ENCODE measurements around the gene PARS2. TPM values are rescaled to one million over a fixed set of nuclear protein-coding genes. Genes with fewer than 3 reads are reported as not detected.

The PARS2 gene
- total and polyA plus RNA-seq, 12 donors: 0.80 to 5.6 (median 4.1) TPM

DNA sequence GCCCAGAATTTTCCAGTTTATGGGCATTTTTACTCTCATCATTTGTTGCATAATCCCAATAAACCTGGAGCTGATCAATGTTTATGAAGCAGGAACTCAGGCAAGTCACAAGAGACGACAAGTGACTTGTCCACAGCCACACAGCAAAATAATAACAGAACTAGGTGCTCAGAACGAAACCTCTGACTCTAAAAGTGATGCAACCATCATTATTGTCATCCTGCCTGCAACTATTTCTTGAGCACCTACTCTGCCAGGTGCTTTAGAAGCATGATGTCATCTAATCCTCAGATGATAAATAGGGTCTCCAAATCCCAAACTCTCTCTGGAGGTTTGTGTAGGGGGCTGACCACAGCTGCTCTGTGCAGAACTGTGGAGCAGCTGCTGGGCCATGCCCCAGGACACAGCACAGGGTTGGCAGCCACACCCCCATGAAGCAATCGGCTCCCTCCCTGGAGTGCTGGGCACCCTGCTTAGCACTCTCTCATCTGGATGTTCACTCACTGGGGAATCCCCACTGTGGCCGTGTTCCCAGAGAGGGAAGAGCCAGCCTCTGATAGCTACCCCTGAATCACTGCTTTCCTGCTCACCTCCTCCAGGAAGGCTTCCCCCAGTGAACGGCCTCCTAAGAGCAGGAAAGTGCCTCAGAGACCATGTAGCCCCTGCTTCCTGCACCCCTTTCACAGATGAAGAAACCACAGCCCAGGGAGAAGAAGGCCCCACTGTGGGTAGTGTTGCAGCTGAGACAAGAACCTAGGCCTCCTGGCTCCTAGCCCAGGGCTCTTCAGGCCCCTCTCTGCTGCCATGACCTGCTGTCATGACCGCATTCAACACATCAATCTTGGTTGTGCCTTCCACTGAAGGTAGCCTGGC lies 34.7 kb upstream of the PARS2 start:
- Histone ChIP-seq H3K4me3 (no peak overlapping the region), H3K4me1 (peaks cover 0 to 29% (median 9%) of the 10 kb centered on the region in 9 donors), H3K36me3 (no peaks in the 10 kb centered on the region), H3K27ac (no peak overlapping the region), H3K27me3 (peaks cover 0 to 52% (median 34%) of the 10 kb centered on the region in 7 donors), H3K9me3 (no peaks in the 10 kb centered on the region)
- DNase-seq (no peak), ATAC-seq (no peak)
- intact Hi-C loops (cut with DNase I): loop anchor here in 1 of 10 donors (10.0 kb wide), 1 partner anchor 284 kb away; no protein-coding TSS in a partner anchor
- TF ChIP-seq, protein P1, sequence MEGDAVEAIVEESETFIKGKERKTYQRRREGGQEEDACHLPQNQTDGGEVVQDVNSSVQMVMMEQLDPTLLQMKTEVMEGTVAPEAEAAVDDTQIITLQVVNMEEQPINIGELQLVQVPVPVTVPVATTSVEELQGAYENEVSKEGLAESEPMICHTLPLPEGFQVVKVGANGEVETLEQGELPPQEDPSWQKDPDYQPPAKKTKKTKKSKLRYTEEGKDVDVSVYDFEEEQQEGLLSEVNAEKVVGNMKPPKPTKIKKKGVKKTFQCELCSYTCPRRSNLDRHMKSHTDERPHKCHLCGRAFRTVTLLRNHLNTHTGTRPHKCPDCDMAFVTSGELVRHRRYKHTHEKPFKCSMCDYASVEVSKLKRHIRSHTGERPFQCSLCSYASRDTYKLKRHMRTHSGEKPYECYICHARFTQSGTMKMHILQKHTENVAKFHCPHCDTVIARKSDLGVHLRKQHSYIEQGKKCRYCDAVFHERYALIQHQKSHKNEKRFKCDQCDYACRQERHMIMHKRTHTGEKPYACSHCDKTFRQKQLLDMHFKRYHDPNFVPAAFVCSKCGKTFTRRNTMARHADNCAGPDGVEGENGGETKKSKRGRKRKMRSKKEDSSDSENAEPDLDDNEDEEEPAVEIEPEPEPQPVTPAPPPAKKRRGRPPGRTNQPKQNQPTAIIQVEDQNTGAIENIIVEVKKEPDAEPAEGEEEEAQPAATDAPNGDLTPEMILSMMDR (IDR thresholded peaks at IDR 0.05): no peak
- 56% methylated on average over 6 of the region's 6 CpGs for WGBS, 2 donors

DNA sequence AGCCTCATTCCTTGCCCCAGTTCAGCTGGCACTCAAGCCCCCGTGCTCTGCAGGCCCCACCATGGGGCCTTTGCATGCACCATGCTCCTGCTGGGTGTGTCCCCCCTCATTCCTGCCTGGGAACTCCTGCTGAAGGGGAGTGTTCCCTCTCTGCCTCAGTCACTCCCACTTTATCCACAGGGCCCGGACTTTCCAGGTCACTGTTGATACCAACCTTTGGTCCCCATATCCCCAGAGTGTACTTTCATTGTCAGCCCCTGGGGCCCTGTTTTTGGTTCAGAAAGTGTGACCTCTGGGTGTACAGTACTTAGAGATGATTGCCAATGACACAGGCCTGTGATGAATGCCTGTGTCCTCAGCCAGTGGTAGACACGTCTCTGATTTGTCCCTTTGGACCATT lies 33.9 kb upstream of the PARS2 start:
- TF ChIP-seq, protein P1 (IDR thresholded peaks at IDR 0.05): no peak
- 70 to 73% methylated on average over 3 of the region's 3 CpGs for WGBS, 2 donors
- no peak for ATAC-seq

GRCh38 chr1:54796902-54797301 lies 32.6 kb upstream of the PARS2 start:
- H3K36me3 ChIP-seq: no peaks in the 10 kb centered on the region
- no peak overlapping the region for H3K27ac ChIP-seq
- H3K27me3 ChIP-seq: peaks cover 3 to 48% (median 41%) of the 10 kb centered on the region in 7 donors
- peaks cover 0 to 27% (median 9%) of the 10 kb centered on the region in 9 donors for H3K4me1 ChIP-seq
- intact Hi-C loops (cut with DNase I): loop anchor here in 1 of 10 donors (10.0 kb wide), 1 partner anchor 282 kb away; no protein-coding TSS in a partner anchor
- DNase-seq (no peak), ATAC-seq (no peak)
- H3K9me3 ChIP-seq: peaks cover 0 to 9% (median 3%) of the 10 kb centered on the region in 11 donors
- TF ChIP-seq, protein P1 (IDR thresholded peaks at IDR 0.05): no peak
- 88 to 90% methylated on average over 2 of the region's 2 CpGs for WGBS, 2 donors
- H3K4me3 ChIP-seq: no peak overlapping the region

More for the DNA sequence above, 33.9 kb upstream of the PARS2 start:
- Histone ChIP-seq H3K4me3 (no peak overlapping the region), H3K4me1 (peaks cover 0 to 29% (median 9%) of the 10 kb centered on the region in 9 donors), H3K36me3 (no peaks in the 10 kb centered on the region), H3K27me3 (peaks cover 0 to 53% (median 40%) of the 10 kb centered on the region in 7 donors), H3K9me3 (no peaks in the 10 kb centered on the region), H3K27ac (no peak overlapping the region)
- intact Hi-C loops (cut with DNase I): loop anchor here in 1 of 10 donors (10.0 kb wide), 1 partner anchor 283 kb away; no protein-coding TSS in a partner anchor
- no peak for DNase-seq

- Histone ChIP-seq H3K27me3 (peaks cover 3 to 42% (median 37%) of the 10 kb centered on the region in 7 donors), H3K36me3 (no peaks in the 10 kb centered on the region), H3K4me1 (peaks cover 0 to 18% (median 5%) of the 10 kb centered on the region in 9 donors), H3K27ac (no peak overlapping the region), H3K9me3 (peaks cover 0 to 12% (median 5%) of the 10 kb centered on the region in 11 donors), H3K4me3 (no peak overlapping the region)
- TF ChIP-seq, protein P1 (IDR thresholded peaks at IDR 0.05): no peak
- intact Hi-C loops (cut with DNase I): loop anchor here in 1 of 10 donors (10.0 kb wide), 1 partner anchor 281 kb away; no protein-coding TSS in a partner anchor
- WGBS, 2 donors: 89 to 92% methylated on average over 18 of the region's 18 CpGs
- ATAC-seq (no peak), DNase-seq (no peak)
Observed at GRCh38 chr1:54795841-54796468, 31.6 kb upstream of the PARS2 start.

All from heart right ventricle (tissue), 16 donors.